Dedifferentiated amniotic fluid mesenchymal stem cell (primary cell): ENCODE results near the gene FBXW7.

Source experiments
- DNase-seq: peaks from one replicate; pipeline ENCODE4 v3.0.0-alpha.2; 2016; ENCODE audit errors: extremely low spot score

Gene FBXW7

DNA sequence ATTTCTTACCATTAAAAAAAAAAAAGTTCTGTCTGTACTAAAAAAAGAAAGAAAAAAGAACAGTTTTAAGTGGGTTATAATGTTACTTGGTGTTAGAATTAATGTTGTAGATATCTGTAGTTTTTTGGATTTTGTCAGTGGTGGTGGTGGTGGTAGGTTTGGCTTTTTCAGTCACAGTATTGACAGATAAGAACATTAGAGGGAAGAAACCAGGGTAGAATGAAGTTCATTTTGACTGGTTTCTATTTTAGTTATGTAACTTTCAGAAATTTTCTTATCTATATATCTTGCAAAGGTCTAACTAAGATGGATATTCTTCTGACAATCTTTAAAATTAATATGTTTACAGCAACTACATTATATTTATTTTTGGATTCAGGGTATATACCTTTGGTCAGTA lies 105.4 kb downstream of the FBXW7 start:
- DNase-seq = no peak

DNA sequence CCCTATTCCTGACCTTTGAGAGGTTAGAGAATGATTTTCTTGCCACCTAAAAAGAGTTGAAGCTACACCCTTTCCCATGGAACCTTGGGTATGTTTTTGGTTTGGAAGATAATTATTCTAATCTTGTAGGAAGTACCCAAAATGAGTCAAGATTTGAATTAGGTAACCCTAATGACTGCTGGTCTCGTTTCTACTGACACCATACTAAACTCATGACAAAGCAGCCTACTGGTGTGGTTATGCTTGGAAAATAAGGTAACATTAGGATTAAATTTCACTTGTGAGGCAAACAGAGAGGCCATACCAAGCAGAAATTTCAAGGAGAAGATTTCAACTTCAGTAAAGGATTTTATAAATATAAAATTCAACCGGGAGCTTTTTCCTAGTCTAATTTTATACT lies 107.9 kb downstream of the FBXW7 start:
- DNase-seq = no peak

GRCh38 chr4:152424977-152425376 lies 110.9 kb downstream of the FBXW7 start:
- no peak for DNase-seq

DNA sequence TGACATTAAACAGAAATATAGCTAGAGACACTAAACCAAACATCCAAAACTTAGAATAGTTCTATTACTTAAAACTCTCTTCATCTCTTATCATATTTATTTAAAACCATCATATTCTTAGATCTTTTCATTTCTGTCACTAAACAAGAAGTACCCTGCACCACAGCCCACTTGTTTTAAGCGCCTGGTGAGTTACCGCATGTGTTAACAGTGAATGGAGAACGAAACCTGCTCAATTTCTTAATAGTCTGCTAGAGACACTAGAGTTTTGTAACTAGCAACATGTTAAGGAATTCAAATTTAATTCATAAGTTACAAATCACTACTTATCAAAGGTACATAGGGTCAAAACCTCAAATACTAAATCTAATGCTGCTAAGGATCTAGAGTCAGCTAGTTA lies 111.5 kb downstream of the FBXW7 start:
- no peak for DNase-seq

- no peak for DNase-seq
Measured at GRCh38 chr4:152422817-152423320, 113.0 kb downstream of the FBXW7 start.

- no peak for DNase-seq
Measured at GRCh38 chr4:152421576-152421975, 114.3 kb downstream of the FBXW7 start.

- DNase-seq = no peak
Measured at GRCh38 chr4:152419809-152420208, 116.1 kb downstream of the FBXW7 start.

DNA sequence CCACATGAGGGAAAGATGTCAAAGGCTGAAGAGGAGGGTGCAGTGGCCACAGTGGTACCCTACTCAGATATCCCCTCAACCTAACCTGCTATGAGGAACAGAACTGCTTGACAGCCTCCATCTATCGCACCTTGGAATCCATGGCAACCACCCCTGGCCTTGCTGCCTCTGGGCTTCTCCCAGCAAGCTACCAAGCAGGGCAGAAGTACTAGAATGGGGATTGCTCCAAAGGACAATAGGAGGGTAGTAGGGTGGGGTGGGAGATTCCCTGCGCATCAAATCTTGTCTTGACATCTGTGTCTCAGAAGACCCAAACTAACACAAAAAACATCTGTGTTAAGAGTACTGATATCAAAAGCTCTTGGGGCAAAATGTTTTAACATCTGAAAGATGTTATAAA lies 118.2 kb downstream of the FBXW7 start:
- no peak for DNase-seq

GRCh38 chr4:152415980-152416379 lies 119.9 kb downstream of the FBXW7 start:
- DNase-seq = no peak

DNA sequence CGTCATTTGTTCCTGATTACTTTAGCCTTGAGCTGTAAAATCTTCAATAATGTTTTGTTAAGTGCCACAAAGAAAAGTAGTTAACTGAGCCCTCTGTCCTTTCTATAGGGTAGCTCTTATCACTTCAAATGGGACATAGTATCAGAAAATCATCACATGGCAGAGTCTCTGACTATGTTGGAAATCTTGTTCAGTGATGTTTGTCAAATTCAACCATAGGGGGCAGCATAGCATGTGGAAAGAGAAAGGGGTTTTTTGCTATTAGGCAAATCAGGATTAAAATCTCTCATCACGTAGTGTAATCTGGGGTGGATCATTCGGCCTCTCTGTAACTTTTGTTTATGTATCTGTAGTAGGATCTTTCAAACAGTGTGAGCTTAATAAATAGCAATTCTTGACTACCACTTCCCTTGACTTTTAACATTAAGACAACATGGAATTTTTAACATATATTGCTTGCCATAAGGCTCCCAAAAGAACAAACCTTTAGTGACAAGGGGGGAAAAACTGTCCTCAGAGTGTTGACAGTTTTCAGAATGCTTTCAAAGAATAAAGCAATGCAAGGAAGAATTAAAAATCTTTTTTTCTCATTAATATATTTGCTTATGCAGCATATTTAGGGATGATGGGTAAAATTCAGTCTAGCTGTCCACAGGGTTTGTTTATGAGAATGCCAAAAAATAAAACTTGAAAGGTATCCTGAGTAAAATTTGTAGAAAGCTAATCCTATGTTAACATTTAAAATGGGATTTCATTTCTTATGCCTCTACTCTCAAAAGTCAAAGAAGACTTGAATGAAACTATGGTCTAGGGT lies 127.2 kb downstream of the FBXW7 start:
- DNase-seq = peak; percentile 16

DNA sequence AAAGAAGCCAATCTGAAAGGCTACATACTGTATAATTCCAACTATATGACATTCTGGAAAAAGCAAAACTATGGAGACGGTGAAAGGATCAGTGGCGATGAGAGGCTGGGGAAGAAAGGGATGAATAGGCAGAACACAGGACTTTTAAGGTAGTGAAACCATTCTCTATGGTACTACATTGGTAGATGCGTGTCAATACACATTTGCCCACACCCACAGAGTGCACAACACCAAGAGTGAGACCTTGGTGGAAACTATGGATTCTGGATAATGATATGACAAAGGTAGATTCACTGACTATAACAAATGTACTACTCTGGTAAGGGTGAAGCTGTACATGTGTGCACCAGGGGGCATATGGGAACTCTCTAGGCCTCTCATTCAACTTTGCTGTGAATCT lies 134.5 kb downstream of the FBXW7 start:
- DNase-seq = no peak

GRCh38 chr4:152399246-152399645 lies 136.6 kb downstream of the FBXW7 start:
- no peak for DNase-seq

- no peak for DNase-seq
Measured at GRCh38 chr4:152398060-152398459, 137.8 kb downstream of the FBXW7 start.

GRCh38 chr4:152394791-152395190 lies 141.1 kb downstream of the FBXW7 start:
- no peak for DNase-seq

DNA sequence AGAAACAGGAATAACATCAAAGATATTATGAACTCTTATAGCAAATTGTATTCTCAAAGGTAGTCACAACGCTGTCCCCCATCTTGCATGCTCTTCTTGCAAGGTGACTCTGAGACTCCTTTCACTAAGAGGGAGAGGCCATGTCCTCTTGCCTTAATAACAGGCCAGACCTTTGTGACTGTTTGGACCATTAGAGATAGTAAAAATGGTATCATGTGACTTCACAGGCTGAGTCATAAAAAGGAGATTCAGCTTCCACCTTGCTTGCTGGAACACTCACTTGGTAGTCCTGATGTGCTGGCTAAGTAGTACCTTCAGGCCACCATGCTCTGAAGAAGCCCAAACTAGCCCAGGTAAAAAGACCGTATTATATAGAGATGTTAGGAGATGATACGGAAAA lies 143.8 kb downstream of the FBXW7 start:
- DNase-seq = no peak

DNA sequence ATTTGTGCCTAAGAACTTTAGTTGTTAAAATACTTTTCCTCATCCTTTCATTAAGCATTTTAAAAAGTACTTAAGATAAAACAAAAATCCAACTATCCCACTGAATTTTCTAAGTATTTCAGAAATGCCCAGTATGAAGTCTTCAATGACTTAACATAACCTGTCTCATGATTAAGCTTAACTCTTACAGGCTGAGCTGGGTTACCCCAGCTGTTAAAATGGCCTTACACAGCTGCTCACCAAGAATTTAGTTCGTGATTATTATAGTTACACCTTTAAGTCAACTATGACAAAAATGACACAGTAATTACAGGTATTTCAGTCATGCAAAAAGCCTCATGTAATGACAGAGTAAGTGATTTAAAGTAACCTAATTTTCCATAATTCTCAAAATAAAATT lies 145.7 kb downstream of the FBXW7 start:
- no peak for DNase-seq

DNA sequence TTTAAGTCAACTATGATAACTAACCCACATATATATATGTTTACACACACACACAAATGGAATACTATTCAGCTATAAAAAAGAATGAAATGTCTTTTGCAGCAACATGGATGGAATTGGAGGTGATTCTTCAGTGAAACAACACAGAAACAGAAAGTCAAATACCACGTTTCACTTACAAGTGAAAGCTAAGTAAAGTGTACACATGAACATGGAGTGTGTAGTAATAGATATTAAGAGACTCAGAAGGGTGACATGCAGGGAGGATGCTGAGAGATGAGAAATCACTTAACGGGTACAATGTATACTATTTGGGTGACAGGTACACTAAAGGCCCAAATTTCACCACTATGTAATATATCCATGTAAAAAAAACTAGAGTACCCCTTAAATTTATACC lies 146.5 kb downstream of the FBXW7 start:
- DNase-seq = no peak

GRCh38 chr4:152385551-152385950 lies 150.3 kb downstream of the FBXW7 start:
- no peak for DNase-seq

- no peak for DNase-seq
Measured at GRCh38 chr4:152382057-152382785, 153.7 kb downstream of the FBXW7 start.

DNA sequence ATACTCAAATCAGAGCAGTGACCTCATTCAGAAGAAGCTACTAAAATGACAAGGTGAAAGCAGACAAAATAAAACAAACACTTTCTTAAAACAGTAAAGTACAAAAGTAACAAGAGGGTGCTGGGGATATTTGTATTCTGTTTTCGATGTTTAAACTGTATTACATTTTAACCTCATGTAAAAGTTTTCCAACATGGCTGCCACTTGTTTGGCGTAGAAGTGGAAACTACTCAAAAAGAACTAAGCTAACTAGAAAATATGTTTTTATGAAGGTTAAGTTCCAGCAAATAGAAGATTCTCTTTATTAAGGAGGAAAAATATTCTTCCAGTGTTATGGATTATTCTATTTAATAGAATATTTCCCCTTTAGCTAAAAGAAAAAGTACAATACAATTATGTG lies 155.0 kb downstream of the FBXW7 start:
- no peak for DNase-seq

DNA sequence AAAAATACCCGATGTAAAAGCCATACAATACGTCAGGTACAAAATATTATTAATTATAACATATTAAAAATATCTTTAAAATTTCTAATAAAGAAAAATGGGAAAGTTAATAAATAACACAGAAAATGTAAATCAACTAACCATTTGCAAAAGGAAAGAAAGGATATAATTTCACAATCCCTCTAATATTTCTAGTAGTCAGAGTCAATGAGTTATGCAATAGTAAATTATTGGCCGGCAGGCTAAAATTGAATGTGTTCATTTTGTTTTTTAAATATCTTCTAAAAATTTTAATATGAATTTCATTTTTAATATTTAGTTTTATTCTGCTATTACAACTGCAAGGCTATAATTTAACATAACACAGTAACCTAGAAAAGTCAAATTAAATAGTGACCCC lies 155.7 kb downstream of the FBXW7 start:
- DNase-seq = no peak

GRCh38 chr4:152374606-152375285 lies 161.1 kb downstream of the FBXW7 start:
- peak; percentile 37 for DNase-seq

- no peak for DNase-seq
Measured at GRCh38 chr4:152374153-152374552, 161.7 kb downstream of the FBXW7 start.
